ENCODE measurements around the gene TFAP2D.

Gene TFAP2D

GRCh38 chr6:50780382-50780781 is 67.1 kb downstream of the TFAP2D start:
- Histone ChIP-seq H3K27me3 (ENCODE audit: control insufficient read depth in 2 of 2, insufficient read depth in 2 of 2, low read length in 2 of 2) (no peaks in the 10 kb centered on the region), H3K9ac (ENCODE audit: low read depth in 1 of 2, low read length in 2 of 2) (no peak overlapping the region), H3K36me3 (ENCODE audit: control insufficient read depth in 2 of 2, insufficient read depth in 2 of 2, low read length in 2 of 2) (no peaks in the 10 kb centered on the region), H3K9me3 (ENCODE audit: control insufficient read depth in 2 of 2, low read length in 2 of 2) (no peaks in the 10 kb centered on the region), H3K4me3 (ENCODE audit: low read length in 2 of 2) (no peak overlapping the region), H3K27ac (ENCODE audit: low read depth in 2 of 2, low read length in 2 of 2) (no peak overlapping the region), H3K4me1 (ENCODE audit: control insufficient read depth in 2 of 2, insufficient read depth in 2 of 2, low read length in 2 of 2) (no peaks in the 10 kb centered on the region)

DNA sequence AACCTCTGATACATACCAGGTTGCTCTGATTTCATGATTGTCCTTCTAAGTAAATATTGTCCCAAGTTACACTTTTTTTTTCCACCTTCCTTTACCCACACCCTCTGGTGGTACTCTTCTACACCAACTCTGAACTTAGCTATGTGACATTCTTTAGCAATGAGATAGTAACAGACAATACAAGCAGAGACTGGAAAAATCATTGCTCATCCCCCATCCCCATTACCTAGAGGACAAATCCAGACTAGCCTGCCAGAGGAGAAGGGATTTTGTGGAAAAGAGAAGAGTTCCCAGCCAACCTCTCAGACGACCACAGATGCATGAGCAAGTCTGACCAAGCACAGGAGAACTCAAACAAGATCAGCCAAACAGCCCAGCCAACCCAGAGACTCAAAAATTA is 72.6 kb downstream of the TFAP2D start:
- Histone ChIP-seq H3K27me3 (ENCODE audit: control insufficient read depth in 2 of 2, insufficient read depth in 2 of 2, low read length in 2 of 2) (no peaks in the 10 kb centered on the region), H3K27ac (ENCODE audit: low read depth in 2 of 2, low read length in 2 of 2) (no peak overlapping the region), H3K9ac (ENCODE audit: low read depth in 1 of 2, low read length in 2 of 2) (no peak overlapping the region), H3K9me3 (ENCODE audit: control insufficient read depth in 2 of 2, low read length in 2 of 2) (no peaks in the 10 kb centered on the region), H3K36me3 (ENCODE audit: control insufficient read depth in 2 of 2, insufficient read depth in 2 of 2, low read length in 2 of 2) (no peaks in the 10 kb centered on the region), H3K4me1 (ENCODE audit: control insufficient read depth in 2 of 2, insufficient read depth in 2 of 2, low read length in 2 of 2) (no peaks in the 10 kb centered on the region), H3K4me3 (ENCODE audit: low read length in 2 of 2) (no peak overlapping the region)

DNA sequence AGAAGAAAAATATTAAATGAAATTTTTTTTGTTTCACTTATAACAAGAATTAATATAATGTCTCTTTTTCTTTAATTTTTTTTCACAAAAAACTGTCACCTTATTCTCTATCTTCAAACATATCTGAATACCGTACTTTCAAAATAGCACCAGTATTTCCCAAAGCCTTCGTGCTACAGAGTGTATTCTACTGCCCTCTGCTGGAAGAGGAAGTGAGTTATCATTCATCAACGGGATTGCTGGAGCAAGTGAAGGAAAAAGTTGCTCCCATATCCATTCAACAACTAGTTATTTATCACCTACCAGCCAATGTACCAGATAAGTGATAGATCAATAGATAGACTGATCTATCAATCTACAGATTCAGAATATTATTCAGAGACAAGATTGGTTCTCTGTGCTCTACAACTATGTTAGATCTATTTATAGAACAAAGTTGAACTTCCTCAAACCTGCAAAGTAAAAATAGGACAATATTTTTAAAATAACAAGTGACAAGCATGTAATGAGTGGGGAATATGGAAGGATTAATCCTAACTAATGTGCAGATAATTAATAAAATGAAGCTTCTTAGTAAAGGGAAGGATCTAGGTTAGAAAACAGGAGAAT is 78.7 kb downstream of the TFAP2D start:
- H3K27me3 ChIP-seq (ENCODE audit: control insufficient read depth in 2 of 2, insufficient read depth in 2 of 2, low read length in 2 of 2), result no peaks in the 10 kb centered on the region
- H3K4me3 ChIP-seq (ENCODE audit: low read length in 2 of 2), result no peak overlapping the region
- no peaks in the 10 kb centered on the region for H3K9me3 ChIP-seq (ENCODE audit: control insufficient read depth in 2 of 2, low read length in 2 of 2)
- no peaks in the 10 kb centered on the region for H3K36me3 ChIP-seq (ENCODE audit: control insufficient read depth in 2 of 2, insufficient read depth in 2 of 2, low read length in 2 of 2)
- no peak overlapping the region for H3K27ac ChIP-seq (ENCODE audit: low read depth in 2 of 2, low read length in 2 of 2)
- no peaks in the 10 kb centered on the region for H3K4me1 ChIP-seq (ENCODE audit: control insufficient read depth in 2 of 2, insufficient read depth in 2 of 2, low read length in 2 of 2)
- H3K9ac ChIP-seq (ENCODE audit: low read depth in 1 of 2, low read length in 2 of 2), result no peak overlapping the region

DNA sequence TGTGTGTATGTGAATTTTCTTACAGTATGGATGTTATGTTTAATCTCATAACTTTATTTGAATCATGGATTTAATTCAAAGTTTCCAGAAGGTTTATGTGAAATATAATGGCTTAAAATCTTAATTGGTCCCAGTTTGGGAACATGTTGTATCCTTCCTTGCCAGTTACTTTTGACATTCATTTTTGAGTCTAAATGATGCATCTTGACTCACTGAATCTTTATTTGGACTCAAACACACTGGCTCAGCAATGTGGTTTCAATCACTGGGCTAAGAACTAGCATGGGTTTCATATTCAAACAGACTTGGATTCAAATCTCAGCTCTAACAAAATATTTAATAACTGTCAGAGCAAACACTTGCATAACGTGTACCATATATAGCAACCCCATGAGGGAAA is 79.4 kb downstream of the TFAP2D start:
- Histone ChIP-seq H3K4me1 (ENCODE audit: control insufficient read depth in 2 of 2, insufficient read depth in 2 of 2, low read length in 2 of 2) (no peaks in the 10 kb centered on the region), H3K9ac (ENCODE audit: low read depth in 1 of 2, low read length in 2 of 2) (no peak overlapping the region), H3K36me3 (ENCODE audit: control insufficient read depth in 2 of 2, insufficient read depth in 2 of 2, low read length in 2 of 2) (no peaks in the 10 kb centered on the region), H3K9me3 (ENCODE audit: control insufficient read depth in 2 of 2, low read length in 2 of 2) (no peaks in the 10 kb centered on the region), H3K27me3 (ENCODE audit: control insufficient read depth in 2 of 2, insufficient read depth in 2 of 2, low read length in 2 of 2) (no peaks in the 10 kb centered on the region), H3K4me3 (ENCODE audit: low read length in 2 of 2) (no peak overlapping the region), H3K27ac (ENCODE audit: low read depth in 2 of 2, low read length in 2 of 2) (no peak overlapping the region)

DNA sequence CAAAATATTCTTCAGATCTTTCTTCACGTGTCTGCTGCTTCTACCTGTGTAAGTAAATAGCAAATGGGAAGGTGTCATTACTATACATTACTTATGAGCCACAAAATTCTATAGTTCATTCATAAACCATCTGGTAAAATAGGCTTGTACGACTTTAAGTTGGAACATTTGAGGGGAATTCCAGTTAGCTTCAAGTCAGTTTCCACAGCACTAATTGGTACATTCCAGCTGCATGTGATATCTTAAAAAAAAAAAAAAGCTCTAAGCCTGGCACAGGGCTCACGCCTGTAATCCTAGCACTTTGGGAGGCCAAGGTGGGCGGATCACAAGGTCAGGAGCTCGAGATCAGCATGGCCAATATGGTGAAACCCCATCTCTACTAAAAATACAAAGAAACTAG is 82.2 kb downstream of the TFAP2D start:
- H3K27ac ChIP-seq (ENCODE audit: low read depth in 2 of 2, low read length in 2 of 2), result no peak overlapping the region
- no peak overlapping the region for H3K4me3 ChIP-seq (ENCODE audit: low read length in 2 of 2)
- no peaks in the 10 kb centered on the region for H3K4me1 ChIP-seq (ENCODE audit: control insufficient read depth in 2 of 2, insufficient read depth in 2 of 2, low read length in 2 of 2)
- H3K36me3 ChIP-seq (ENCODE audit: control insufficient read depth in 2 of 2, insufficient read depth in 2 of 2, low read length in 2 of 2), result no peaks in the 10 kb centered on the region
- H3K27me3 ChIP-seq (ENCODE audit: control insufficient read depth in 2 of 2, insufficient read depth in 2 of 2, low read length in 2 of 2), result no peaks in the 10 kb centered on the region
- H3K9ac ChIP-seq (ENCODE audit: low read depth in 1 of 2, low read length in 2 of 2), result no peak overlapping the region
- no peaks in the 10 kb centered on the region for H3K9me3 ChIP-seq (ENCODE audit: control insufficient read depth in 2 of 2, low read length in 2 of 2)

GRCh38 chr6:50804283-50804682 is 91.0 kb downstream of the TFAP2D start:
- H3K4me1 ChIP-seq (ENCODE audit: control insufficient read depth in 2 of 2, insufficient read depth in 2 of 2, low read length in 2 of 2), result no peaks in the 10 kb centered on the region
- H3K4me3 ChIP-seq (ENCODE audit: low read length in 2 of 2), result no peak overlapping the region
- H3K36me3 ChIP-seq (ENCODE audit: control insufficient read depth in 2 of 2, insufficient read depth in 2 of 2, low read length in 2 of 2), result no peaks in the 10 kb centered on the region
- no peak overlapping the region for H3K27ac ChIP-seq (ENCODE audit: low read depth in 2 of 2, low read length in 2 of 2)
- no peak overlapping the region for H3K9ac ChIP-seq (ENCODE audit: low read depth in 1 of 2, low read length in 2 of 2)
- H3K27me3 ChIP-seq (ENCODE audit: control insufficient read depth in 2 of 2, insufficient read depth in 2 of 2, low read length in 2 of 2), result peaks cover 0 to 2% of the 10 kb centered on the region in 2 donors
- no peaks in the 10 kb centered on the region for H3K9me3 ChIP-seq (ENCODE audit: control insufficient read depth in 2 of 2, low read length in 2 of 2)

GRCh38 chr6:50807035-50807434 is 93.7 kb downstream of the TFAP2D start:
- Histone ChIP-seq H3K27ac (ENCODE audit: low read depth in 2 of 2, low read length in 2 of 2) (no peak overlapping the region), H3K9ac (ENCODE audit: low read depth in 1 of 2, low read length in 2 of 2) (no peak overlapping the region), H3K9me3 (ENCODE audit: control insufficient read depth in 2 of 2, low read length in 2 of 2) (no peaks in the 10 kb centered on the region), H3K4me1 (ENCODE audit: control insufficient read depth in 2 of 2, insufficient read depth in 2 of 2, low read length in 2 of 2) (no peaks in the 10 kb centered on the region), H3K4me3 (ENCODE audit: low read length in 2 of 2) (no peak overlapping the region), H3K36me3 (ENCODE audit: control insufficient read depth in 2 of 2, insufficient read depth in 2 of 2, low read length in 2 of 2) (no peaks in the 10 kb centered on the region), H3K27me3 (ENCODE audit: control insufficient read depth in 2 of 2, insufficient read depth in 2 of 2, low read length in 2 of 2) (peaks cover 0 to 2% of the 10 kb centered on the region in 2 donors)

GRCh38 chr6:50815436-50816114 is 102.2 kb downstream of the TFAP2D start:
- Histone ChIP-seq H3K4me3 (ENCODE audit: low read length in 2 of 2) (peak overlapping the region; percentile 67 to 87), H3K9me3 (ENCODE audit: control insufficient read depth in 2 of 2, low read length in 2 of 2) (no peaks in the 10 kb centered on the region), H3K9ac (ENCODE audit: low read depth in 1 of 2, low read length in 2 of 2) (no peak overlapping the region), H3K27ac (ENCODE audit: low read depth in 2 of 2, low read length in 2 of 2) (no peak overlapping the region), H3K27me3 (ENCODE audit: control insufficient read depth in 2 of 2, insufficient read depth in 2 of 2, low read length in 2 of 2) (peaks cover 25 to 31% of the 10 kb centered on the region in 2 donors), H3K4me1 (ENCODE audit: control insufficient read depth in 2 of 2, insufficient read depth in 2 of 2, low read length in 2 of 2) (peaks cover 0 to 2% of the 10 kb centered on the region in 2 donors), H3K36me3 (ENCODE audit: control insufficient read depth in 2 of 2, insufficient read depth in 2 of 2, low read length in 2 of 2) (no peaks in the 10 kb centered on the region)

- H3K9ac ChIP-seq (ENCODE audit: low read depth in 1 of 2, low read length in 2 of 2), result no peak overlapping the region
- no peaks in the 10 kb centered on the region for H3K9me3 ChIP-seq (ENCODE audit: control insufficient read depth in 2 of 2, low read length in 2 of 2)
- no peaks in the 10 kb centered on the region for H3K36me3 ChIP-seq (ENCODE audit: control insufficient read depth in 2 of 2, insufficient read depth in 2 of 2, low read length in 2 of 2)
- H3K27me3 ChIP-seq (ENCODE audit: control insufficient read depth in 2 of 2, insufficient read depth in 2 of 2, low read length in 2 of 2), result peaks cover 30 to 33% of the 10 kb centered on the region in 2 donors
- H3K4me3 ChIP-seq (ENCODE audit: low read length in 2 of 2), result peak overlapping the region; percentile 67 to 87
- H3K4me1 ChIP-seq (ENCODE audit: control insufficient read depth in 2 of 2, insufficient read depth in 2 of 2, low read length in 2 of 2), result peaks cover 0 to 2% of the 10 kb centered on the region in 2 donors
- H3K27ac ChIP-seq (ENCODE audit: low read depth in 2 of 2, low read length in 2 of 2), result no peak overlapping the region
Measured at GRCh38 chr6:50816115-50816675, 102.9 kb downstream of the TFAP2D start.

GRCh38 chr6:50816947-50817645 is 103.8 kb downstream of the TFAP2D start:
- Histone ChIP-seq H3K9ac (ENCODE audit: low read depth in 1 of 2, low read length in 2 of 2) (no peak overlapping the region), H3K27ac (ENCODE audit: low read depth in 2 of 2, low read length in 2 of 2) (no peak overlapping the region), H3K27me3 (ENCODE audit: control insufficient read depth in 2 of 2, insufficient read depth in 2 of 2, low read length in 2 of 2) (peaks cover 39 to 40% of the 10 kb centered on the region in 2 donors)

More at GRCh38 chr6:50816947-50817645, 103.8 kb downstream of the TFAP2D start:
- no peak overlapping the region for H3K4me3 ChIP-seq (ENCODE audit: low read length in 2 of 2)
- H3K9me3 ChIP-seq (ENCODE audit: control insufficient read depth in 2 of 2, low read length in 2 of 2), result no peaks in the 10 kb centered on the region
- peaks cover 0 to 2% of the 10 kb centered on the region in 2 donors for H3K4me1 ChIP-seq (ENCODE audit: control insufficient read depth in 2 of 2, insufficient read depth in 2 of 2, low read length in 2 of 2)
- no peaks in the 10 kb centered on the region for H3K36me3 ChIP-seq (ENCODE audit: control insufficient read depth in 2 of 2, insufficient read depth in 2 of 2, low read length in 2 of 2)
